Cortex of kidney (tissue), 1 donor: ENCODE results near the gene PMVK.

Experiments used
- DNase-seq: peaks from one replicate; lab custom pipeline; 2025; lab: John Stamatoyannopoulos, UW

Gene PMVK

GRCh38 chr1:154945962-154946850 lies 9.7 kb upstream of the PMVK start:
- DNase-seq = no peak

GRCh38 chr1:154945160-154945961 lies 8.8 kb upstream of the PMVK start:
- no peak for DNase-seq

- DNase-seq = no peak
Measured at GRCh38 chr1:154944401-154945159, 8.1 kb upstream of the PMVK start.

- DNase-seq = no peak
Measured at GRCh38 chr1:154943649-154944400, 7.3 kb upstream of the PMVK start.

- DNase-seq = no peak
Measured at GRCh38 chr1:154941333-154942013, 5.0 kb upstream of the PMVK start.

- DNase-seq = no peak
Measured at GRCh38 chr1:154940651-154941194, 4.2 kb upstream of the PMVK start.

- DNase-seq = no peak
Measured at GRCh38 chr1:154940213-154940560, 3.7 kb upstream of the PMVK start.

GRCh38 chr1:154938604-154939399 lies 2.3 kb upstream of the PMVK start:
- DNase-seq = no peak

GRCh38 chr1:154937988-154938386 lies 1.5 kb upstream of the PMVK start:
- DNase-seq = no peak

- DNase-seq = no peak
Measured at GRCh38 chr1:154937085-154937987, 817 bp upstream of the PMVK start.

- DNase-seq = no peak
Measured at GRCh38 chr1:154935749-154936554, 567 bp downstream of the PMVK start.

- DNase-seq = no peak
Measured at GRCh38 chr1:154934358-154934948, 2.1 kb downstream of the PMVK start.

GRCh38 chr1:154931940-154932487 lies 4.5 kb downstream of the PMVK start:
- no peak for DNase-seq

GRCh38 chr1:154926201-154926600 lies 10.3 kb downstream of the PMVK start:
- DNase-seq = no peak

GRCh38 chr1:154925335-154926170 lies 11.0 kb downstream of the PMVK start:
- DNase-seq = no peak

- no peak for DNase-seq
Measured at GRCh38 chr1:154923695-154924094, 12.8 kb downstream of the PMVK start.
